ENCODE results near the gene RIN1. TPM values are rescaled to one million over a fixed set of nuclear protein-coding genes. Genes with fewer than 3 reads are reported as not detected.

RIN1 gene
- total and polyA plus RNA-seq, 2 experiments from 2014 or later = 2.5 to 8.2 TPM

DNA sequence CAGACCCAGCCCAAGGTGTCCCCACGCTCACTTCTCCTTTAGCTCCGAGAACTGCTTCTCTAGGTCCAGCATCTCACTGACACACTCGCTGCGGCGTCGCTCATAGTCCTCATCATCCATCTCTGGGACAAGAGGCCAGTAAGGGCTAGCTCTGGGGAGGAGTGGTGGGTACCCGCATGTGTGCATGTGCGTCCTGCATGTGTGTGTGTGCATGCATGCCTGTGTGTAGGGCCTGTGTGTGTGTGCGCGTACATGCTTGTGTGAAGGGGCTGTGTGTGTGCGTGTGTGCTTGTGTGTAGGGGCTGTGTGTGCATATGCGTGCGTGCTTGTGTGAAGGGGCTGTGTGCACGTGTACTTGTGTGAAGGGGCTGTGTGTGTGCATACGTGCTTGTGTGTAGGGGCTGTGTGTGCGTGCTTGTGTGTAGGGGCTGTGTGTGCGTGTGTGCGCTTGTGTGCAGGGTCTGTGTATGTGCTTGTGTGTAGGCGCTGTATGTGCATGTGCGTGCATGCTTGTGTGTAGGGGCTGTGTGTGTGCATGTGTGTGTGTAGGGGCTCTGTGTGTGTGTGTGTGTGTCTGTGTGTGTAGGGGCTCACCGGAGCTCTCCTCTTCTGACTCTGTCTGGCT, 5.4 kb upstream of the RIN1 start:
- H3K4me1 Mint-ChIP-seq = peaks cover 31% of the 10 kb centered on the region
- H3K4me3 Mint-ChIP-seq = no peak overlapping the region
- H3K27ac ChIP-seq (ENCODE audit: low read depth) = no peak overlapping the region
- peaks cover 15% of the 10 kb centered on the region for H3K4me1 ChIP-seq (ENCODE audit: insufficient read depth)
- H3K27me3 Mint-ChIP-seq (ENCODE audit: insufficient read depth, low read depth, poor library complexity) = peaks cover 20% of the 10 kb centered on the region
- H3K4me2 ChIP-seq = no peak overlapping the region
- H3K9me3 Mint-ChIP-seq = no peaks in the 10 kb centered on the region; the same call in 2 of the 3 replicates
- H3K4me3 ChIP-seq = no peak overlapping the region
- peaks cover 16% of the 10 kb centered on the region; the same call in 1 of the 2 replicates for H3F3A ChIP-seq (replicated peaks; ENCODE audit: low read depth)
- peaks cover 14% of the 10 kb centered on the region for H3K79me2 ChIP-seq (replicated peaks; ENCODE audit: insufficient read depth)
- no peaks in the 10 kb centered on the region for H3K9me2 ChIP-seq (ENCODE audit: insufficient read depth)
- TF ChIP-seq, protein P1, sequence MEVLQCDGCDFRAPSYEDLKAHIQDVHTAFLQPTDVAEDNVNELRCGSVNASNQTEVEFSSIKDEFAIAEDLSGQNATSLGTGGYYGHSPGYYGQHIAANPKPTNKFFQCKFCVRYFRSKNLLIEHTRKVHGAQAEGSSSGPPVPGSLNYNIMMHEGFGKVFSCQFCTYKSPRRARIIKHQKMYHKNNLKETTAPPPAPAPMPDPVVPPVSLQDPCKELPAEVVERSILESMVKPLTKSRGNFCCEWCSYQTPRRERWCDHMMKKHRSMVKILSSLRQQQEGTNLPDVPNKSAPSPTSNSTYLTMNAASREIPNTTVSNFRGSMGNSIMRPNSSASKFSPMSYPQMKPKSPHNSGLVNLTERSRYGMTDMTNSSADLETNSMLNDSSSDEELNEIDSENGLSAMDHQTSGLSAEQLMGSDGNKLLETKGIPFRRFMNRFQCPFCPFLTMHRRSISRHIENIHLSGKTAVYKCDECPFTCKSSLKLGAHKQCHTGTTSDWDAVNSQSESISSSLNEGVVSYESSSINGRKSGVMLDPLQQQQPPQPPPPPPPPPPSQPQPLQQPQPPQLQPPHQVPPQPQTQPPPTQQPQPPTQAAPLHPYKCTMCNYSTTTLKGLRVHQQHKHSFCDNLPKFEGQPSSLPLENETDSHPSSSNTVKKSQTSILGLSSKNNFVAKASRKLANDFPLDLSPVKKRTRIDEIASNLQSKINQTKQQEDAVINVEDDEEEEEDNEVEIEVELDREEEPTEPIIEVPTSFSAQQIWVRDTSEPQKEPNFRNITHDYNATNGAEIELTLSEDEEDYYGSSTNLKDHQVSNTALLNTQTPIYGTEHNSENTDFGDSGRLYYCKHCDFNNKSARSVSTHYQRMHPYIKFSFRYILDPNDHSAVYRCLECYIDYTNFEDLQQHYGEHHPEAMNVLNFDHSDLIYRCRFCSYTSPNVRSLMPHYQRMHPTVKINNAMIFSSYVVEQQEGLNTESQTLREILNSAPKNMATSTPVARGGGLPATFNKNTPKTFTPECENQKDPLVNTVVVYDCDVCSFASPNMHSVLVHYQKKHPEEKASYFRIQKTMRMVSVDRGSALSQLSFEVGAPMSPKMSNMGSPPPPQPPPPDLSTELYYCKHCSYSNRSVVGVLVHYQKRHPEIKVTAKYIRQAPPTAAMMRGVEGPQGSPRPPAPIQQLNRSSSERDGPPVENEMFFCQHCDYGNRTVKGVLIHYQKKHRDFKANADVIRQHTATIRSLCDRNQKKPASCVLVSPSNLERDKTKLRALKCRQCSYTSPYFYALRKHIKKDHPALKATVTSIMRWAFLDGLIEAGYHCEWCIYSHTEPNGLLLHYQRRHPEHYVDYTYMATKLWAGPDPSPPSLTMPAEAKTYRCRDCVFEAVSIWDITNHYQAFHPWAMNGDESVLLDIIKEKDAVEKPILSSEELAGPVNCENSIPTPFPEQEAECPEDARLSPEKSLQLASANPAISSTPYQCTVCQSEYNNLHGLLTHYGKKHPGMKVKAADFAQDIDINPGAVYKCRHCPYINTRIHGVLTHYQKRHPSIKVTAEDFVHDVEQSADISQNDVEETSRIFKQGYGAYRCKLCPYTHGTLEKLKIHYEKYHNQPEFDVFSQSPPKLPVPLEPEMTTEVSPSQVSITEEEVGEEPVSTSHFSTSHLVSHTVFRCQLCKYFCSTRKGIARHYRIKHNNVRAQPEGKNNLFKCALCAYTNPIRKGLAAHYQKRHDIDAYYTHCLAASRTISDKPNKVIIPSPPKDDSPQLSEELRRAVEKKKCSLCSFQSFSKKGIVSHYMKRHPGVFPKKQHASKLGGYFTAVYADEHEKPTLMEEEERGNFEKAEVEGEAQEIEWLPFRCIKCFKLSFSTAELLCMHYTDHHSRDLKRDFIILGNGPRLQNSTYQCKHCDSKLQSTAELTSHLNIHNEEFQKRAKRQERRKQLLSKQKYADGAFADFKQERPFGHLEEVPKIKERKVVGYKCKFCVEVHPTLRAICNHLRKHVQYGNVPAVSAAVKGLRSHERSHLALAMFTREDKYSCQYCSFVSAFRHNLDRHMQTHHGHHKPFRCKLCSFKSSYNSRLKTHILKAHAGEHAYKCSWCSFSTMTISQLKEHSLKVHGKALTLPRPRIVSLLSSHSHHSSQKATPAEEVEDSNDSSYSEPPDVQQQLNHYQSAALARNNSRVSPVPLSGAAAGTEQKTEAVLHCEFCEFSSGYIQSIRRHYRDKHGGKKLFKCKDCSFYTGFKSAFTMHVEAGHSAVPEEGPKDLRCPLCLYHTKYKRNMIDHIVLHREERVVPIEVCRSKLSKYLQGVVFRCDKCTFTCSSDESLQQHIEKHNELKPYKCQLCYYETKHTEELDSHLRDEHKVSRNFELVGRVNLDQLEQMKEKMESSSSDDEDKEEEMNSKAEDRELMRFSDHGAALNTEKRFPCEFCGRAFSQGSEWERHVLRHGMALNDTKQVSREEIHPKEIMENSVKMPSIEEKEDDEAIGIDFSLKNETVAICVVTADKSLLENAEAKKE (CRISPR knock-in tag; IDR thresholded peaks at IDR 0.05) = no peak
- TF ChIP-seq JUNB (IDR thresholded peaks at IDR 0.05; ENCODE audit: unreplicated experiment) (no peak), CREB1 (CRISPR knock-in tag; IDR thresholded peaks at IDR 0.05; ENCODE audit: low read depth) (no peak), ZNF331 (CRISPR knock-in tag; IDR thresholded peaks at IDR 0.05; ENCODE audit: low read depth) (no peak), ZNF114 (CRISPR knock-in tag; IDR thresholded peaks at IDR 0.05) (no peak), STAT1 (IDR thresholded peaks at IDR 0.05; ENCODE audit: unreplicated experiment) (no peak), POLR2AphosphoS5 (IDR thresholded peaks at IDR 0.05; ENCODE audit: low read depth) (no peak), EZH2 (IDR thresholded peaks at IDR 0.05; ENCODE audit: low read depth, unreplicated experiment) (no peak), EZH2phosphoT487 (IDR thresholded peaks at IDR 0.05; ENCODE audit: unreplicated experiment) (no peak), NANOG (IDR thresholded peaks at IDR 0.05; ENCODE audit: borderline replicate concordance) (no peak)
- TF ChIP-seq, protein P2, sequence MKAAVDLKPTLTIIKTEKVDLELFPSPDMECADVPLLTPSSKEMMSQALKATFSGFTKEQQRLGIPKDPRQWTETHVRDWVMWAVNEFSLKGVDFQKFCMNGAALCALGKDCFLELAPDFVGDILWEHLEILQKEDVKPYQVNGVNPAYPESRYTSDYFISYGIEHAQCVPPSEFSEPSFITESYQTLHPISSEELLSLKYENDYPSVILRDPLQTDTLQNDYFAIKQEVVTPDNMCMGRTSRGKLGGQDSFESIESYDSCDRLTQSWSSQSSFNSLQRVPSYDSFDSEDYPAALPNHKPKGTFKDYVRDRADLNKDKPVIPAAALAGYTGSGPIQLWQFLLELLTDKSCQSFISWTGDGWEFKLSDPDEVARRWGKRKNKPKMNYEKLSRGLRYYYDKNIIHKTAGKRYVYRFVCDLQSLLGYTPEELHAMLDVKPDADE (IDR thresholded peaks at IDR 0.05) = no peak
- TF ChIP-seq, protein P3, sequence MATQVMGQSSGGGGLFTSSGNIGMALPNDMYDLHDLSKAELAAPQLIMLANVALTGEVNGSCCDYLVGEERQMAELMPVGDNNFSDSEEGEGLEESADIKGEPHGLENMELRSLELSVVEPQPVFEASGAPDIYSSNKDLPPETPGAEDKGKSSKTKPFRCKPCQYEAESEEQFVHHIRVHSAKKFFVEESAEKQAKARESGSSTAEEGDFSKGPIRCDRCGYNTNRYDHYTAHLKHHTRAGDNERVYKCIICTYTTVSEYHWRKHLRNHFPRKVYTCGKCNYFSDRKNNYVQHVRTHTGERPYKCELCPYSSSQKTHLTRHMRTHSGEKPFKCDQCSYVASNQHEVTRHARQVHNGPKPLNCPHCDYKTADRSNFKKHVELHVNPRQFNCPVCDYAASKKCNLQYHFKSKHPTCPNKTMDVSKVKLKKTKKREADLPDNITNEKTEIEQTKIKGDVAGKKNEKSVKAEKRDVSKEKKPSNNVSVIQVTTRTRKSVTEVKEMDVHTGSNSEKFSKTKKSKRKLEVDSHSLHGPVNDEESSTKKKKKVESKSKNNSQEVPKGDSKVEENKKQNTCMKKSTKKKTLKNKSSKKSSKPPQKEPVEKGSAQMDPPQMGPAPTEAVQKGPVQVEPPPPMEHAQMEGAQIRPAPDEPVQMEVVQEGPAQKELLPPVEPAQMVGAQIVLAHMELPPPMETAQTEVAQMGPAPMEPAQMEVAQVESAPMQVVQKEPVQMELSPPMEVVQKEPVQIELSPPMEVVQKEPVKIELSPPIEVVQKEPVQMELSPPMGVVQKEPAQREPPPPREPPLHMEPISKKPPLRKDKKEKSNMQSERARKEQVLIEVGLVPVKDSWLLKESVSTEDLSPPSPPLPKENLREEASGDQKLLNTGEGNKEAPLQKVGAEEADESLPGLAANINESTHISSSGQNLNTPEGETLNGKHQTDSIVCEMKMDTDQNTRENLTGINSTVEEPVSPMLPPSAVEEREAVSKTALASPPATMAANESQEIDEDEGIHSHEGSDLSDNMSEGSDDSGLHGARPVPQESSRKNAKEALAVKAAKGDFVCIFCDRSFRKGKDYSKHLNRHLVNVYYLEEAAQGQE (IDR thresholded peaks at IDR 0.05; ENCODE audit: unreplicated experiment) = no peak
- TF ChIP-seq, protein P4, sequence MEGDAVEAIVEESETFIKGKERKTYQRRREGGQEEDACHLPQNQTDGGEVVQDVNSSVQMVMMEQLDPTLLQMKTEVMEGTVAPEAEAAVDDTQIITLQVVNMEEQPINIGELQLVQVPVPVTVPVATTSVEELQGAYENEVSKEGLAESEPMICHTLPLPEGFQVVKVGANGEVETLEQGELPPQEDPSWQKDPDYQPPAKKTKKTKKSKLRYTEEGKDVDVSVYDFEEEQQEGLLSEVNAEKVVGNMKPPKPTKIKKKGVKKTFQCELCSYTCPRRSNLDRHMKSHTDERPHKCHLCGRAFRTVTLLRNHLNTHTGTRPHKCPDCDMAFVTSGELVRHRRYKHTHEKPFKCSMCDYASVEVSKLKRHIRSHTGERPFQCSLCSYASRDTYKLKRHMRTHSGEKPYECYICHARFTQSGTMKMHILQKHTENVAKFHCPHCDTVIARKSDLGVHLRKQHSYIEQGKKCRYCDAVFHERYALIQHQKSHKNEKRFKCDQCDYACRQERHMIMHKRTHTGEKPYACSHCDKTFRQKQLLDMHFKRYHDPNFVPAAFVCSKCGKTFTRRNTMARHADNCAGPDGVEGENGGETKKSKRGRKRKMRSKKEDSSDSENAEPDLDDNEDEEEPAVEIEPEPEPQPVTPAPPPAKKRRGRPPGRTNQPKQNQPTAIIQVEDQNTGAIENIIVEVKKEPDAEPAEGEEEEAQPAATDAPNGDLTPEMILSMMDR (conservative IDR thresholded peaks at IDR 0.05; ENCODE audit: low read depth in 2 of 2) = no peak
- H3K36me3 ChIP-seq (ENCODE audit: insufficient read depth) = no peaks in the 10 kb centered on the region; the same call in 1 of the 2 replicates
- ATAC-seq (no peak), DNase-seq (ENCODE audit: low spot score) (no peak)
- H3K27me3 ChIP-seq (ENCODE audit: insufficient read depth) = peaks cover 5% of the 10 kb centered on the region; the same call in 1 of the 2 replicates
- H3K27ac Mint-ChIP-seq = no peak overlapping the region; the same call in 1 of the 2 replicates
- H4K20me1 ChIP-seq (replicated peaks; ENCODE audit: insufficient read depth) = peaks cover 3% of the 10 kb centered on the region; the same call in 1 of the 2 replicates
- no peak overlapping the region for H2AFZ ChIP-seq
- peaks cover 25% of the 10 kb centered on the region for H3K36me3 Mint-ChIP-seq (ENCODE audit: low read depth)
